C4-2B (cell line): Measurements from ENCODE around the gene MRPL55.

Experiments
- CTCF ChIP-seq: fragments of 450-650 bp; conservative IDR thresholded peaks from 2 replicates; pipeline ENCODE4 v1.5.1; 2017; ENCODE audit warnings: mild to moderate bottlenecking
- ZFX ChIP-seq: fragments of 450-650 bp; IDR thresholded peaks from 2 replicates; pipeline ENCODE4 v1.6.1; 2017

- TF ChIP-seq CTCF (no peak), ZFX (no peak)
Measured at GRCh38 chr1:228117335-228117734, 8.2 kb upstream of the MRPL55 start.
